Measurements from ENCODE around the gene ZNF549.

- TF ChIP-seq, protein P1, sequence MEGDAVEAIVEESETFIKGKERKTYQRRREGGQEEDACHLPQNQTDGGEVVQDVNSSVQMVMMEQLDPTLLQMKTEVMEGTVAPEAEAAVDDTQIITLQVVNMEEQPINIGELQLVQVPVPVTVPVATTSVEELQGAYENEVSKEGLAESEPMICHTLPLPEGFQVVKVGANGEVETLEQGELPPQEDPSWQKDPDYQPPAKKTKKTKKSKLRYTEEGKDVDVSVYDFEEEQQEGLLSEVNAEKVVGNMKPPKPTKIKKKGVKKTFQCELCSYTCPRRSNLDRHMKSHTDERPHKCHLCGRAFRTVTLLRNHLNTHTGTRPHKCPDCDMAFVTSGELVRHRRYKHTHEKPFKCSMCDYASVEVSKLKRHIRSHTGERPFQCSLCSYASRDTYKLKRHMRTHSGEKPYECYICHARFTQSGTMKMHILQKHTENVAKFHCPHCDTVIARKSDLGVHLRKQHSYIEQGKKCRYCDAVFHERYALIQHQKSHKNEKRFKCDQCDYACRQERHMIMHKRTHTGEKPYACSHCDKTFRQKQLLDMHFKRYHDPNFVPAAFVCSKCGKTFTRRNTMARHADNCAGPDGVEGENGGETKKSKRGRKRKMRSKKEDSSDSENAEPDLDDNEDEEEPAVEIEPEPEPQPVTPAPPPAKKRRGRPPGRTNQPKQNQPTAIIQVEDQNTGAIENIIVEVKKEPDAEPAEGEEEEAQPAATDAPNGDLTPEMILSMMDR (IDR thresholded peaks at IDR 0.05): no peak
- no peak for TF ChIP-seq POLR2A (IDR thresholded peaks at IDR 0.05)
These were observed 79.8 kb downstream of the ZNF549 start for GRCh38 chr19:57606931-57607330.
